Adrenal gland (tissue), 5 donors: ENCODE data around the gene STK32C.

Source experiments
- POLR2A ChIP-seq, 2 donors: fragments of 450-650 bp; IDR thresholded peaks; one replicate each; pipeline ENCODE4 v1.6.1; 2017; ENCODE audit warnings: antibody characterized with exemption in 2 of 2, mild to moderate bottlenecking in 2 of 2, moderate library complexity in 1 of 2
- TF ChIP-seq, protein P1 (sequence below), 6 experiments: fragments of 450-650 bp in 4 of 6; fragments of 200-600 bp in 2 of 6; sonication (generic) in 1 of 6; IDR thresholded peaks; 1 replicate in 5 of 6; 2 replicates in 1 of 6; pipeline versions ENCODE4 v1.5.1 to v1.8.0; 2016 to 2021; ENCODE audit warnings: antibody characterized with exemption in 6 of 6, mild to moderate bottlenecking in 2 of 6, moderate library complexity in 1 of 6
- donor health status: DM: no; HTN: no; CAD: no.

DNA sequence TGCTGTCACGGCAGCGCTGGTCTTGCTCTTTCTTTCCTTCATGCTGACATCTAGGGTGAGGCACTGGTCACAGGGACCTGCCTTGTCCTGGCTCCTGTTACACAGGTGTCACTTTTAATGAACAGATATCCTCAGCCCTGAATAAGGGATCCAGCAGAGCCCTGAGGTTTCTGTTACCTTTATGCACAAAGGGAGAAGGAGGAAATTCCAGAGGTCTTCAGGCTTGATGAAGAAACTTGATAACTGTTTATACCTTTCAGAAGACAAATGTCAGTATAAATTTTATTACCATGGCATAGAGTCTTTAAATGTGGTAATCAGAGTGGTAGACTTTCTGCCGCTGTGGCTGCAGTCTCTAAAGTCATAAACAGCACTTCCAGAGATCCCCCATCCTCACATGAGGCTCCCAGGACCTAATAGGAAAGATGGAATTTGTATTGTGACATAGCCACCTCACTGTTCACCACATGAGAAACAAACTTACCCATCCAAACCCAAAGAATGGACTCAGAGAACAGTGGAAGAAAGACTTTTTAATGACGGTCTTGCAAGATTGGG, 27.0 kb upstream of the STK32C start:
- TF ChIP-seq, protein P1, sequence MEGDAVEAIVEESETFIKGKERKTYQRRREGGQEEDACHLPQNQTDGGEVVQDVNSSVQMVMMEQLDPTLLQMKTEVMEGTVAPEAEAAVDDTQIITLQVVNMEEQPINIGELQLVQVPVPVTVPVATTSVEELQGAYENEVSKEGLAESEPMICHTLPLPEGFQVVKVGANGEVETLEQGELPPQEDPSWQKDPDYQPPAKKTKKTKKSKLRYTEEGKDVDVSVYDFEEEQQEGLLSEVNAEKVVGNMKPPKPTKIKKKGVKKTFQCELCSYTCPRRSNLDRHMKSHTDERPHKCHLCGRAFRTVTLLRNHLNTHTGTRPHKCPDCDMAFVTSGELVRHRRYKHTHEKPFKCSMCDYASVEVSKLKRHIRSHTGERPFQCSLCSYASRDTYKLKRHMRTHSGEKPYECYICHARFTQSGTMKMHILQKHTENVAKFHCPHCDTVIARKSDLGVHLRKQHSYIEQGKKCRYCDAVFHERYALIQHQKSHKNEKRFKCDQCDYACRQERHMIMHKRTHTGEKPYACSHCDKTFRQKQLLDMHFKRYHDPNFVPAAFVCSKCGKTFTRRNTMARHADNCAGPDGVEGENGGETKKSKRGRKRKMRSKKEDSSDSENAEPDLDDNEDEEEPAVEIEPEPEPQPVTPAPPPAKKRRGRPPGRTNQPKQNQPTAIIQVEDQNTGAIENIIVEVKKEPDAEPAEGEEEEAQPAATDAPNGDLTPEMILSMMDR (IDR thresholded peaks at IDR 0.05), result no peak
- TF ChIP-seq POLR2A (IDR thresholded peaks at IDR 0.05), result no peak
